GM12878 (cell line): Measurements from ENCODE around the gene LY9. TPM values are rescaled to one million over a fixed set of nuclear protein-coding genes. Genes with fewer than 3 reads are reported as not detected.

ENCODE experiments used
- ATAC-seq: fragments of 200-7000 bp; cut with Tn5 transposase; 3 replicates; pipeline ENCODE4 v1.9.1; 2020; ENCODE audit warnings: mild to moderate bottlenecking, moderate library complexity
- BruUV-seq: library from RNA; stranded (reverse); fragments of 400-500 nt; replicated peaks from 2 replicates; lab custom pipeline; 2021; lab: Mats Ljungman, UMichigan
- CTCF ChIA-PET: fragments of 300-600 bp; sonication (Branson Sonifier 250); formaldehyde crosslinking; extraction: SDS; loops from one replicate; lab custom pipeline; 2021; ENCODE audit warnings: inconsistent platforms; lab: Yijun Ruan, JAX
- POLR2A ChIA-PET: fragments of 350-600 bp; formaldehyde crosslinking; extraction: SDS; loops from one replicate; lab custom pipeline; 2021; ENCODE audit warnings: inconsistent platforms; lab: Charles Lee
- RAD21 ChIA-PET: fragments of 300-600 bp; sonication (Branson Sonifier 250); formaldehyde crosslinking; loops from one replicate; lab custom pipeline; 2023; ENCODE audit warnings: antibody characterized with exemption; ENCODE audit not compliant: unreplicated experiment; lab: Charles Lee
- SMC1A ChIA-PET: fragments of 300-600 bp; sonication (Branson Sonifier 250); formaldehyde crosslinking; loops from one replicate; lab custom pipeline; 2023; ENCODE audit not compliant: unreplicated experiment, uncharacterized antibody; lab: Charles Lee
- DNase-seq: peaks from one replicate; pipeline ENCODE4 v3.0.0-alpha.2; 2011; ENCODE audit warnings: low read depth, low spot score
- FAIRE-seq: peaks from 3 replicates; lab custom pipeline; 2011; peaks lifted over from hg19 to GRCh38; lab: Jason Lieb, UNC
- H2AFZ ChIP-seq: 2 replicates; pipeline ENCODE4 v1.6.0; 2011; ENCODE audit warnings: low read depth, low read length, control low read depth; ENCODE audit not compliant: control insufficient read depth
- H3K27ac ChIP-seq: 2 replicates; pipeline ENCODE4 v1.5.1; 2011; ENCODE audit warnings: control low read depth; ENCODE audit not compliant: control insufficient read depth, insufficient read depth
- H3K27me3 ChIP-seq, 2 experiments: replicated peaks in 1 of 2; 2 replicates each; pipeline versions ENCODE4 v1.6.0 to v1.6.1; 2011; ENCODE audit warnings: low read length in 1 of 2; ENCODE audit not compliant: control insufficient read depth in 2 of 2, insufficient read depth in 2 of 2
- H3K36me3 ChIP-seq, 2 experiments: 2 replicates each; pipeline ENCODE4 v1.5.1; 2011; ENCODE audit warnings: low read length in 1 of 2; ENCODE audit not compliant: control insufficient read depth in 2 of 2, insufficient read depth in 2 of 2
- H3K4me1 ChIP-seq: 2 replicates; pipeline ENCODE4 v1.6.1; 2011; ENCODE audit warnings: mild to moderate bottlenecking, low read length, moderate library complexity, mixed read lengths; ENCODE audit not compliant: control insufficient read depth, insufficient read depth
- H3K4me2 ChIP-seq: 2 replicates; pipeline ENCODE4 v1.6.0; 2011; ENCODE audit warnings: control low read depth; ENCODE audit not compliant: control insufficient read depth, insufficient read depth
- H3K4me3 ChIP-seq: fragments of 200-600 bp; sonication (generic); 2 replicates; pipeline ENCODE4 v1.5.1; 2016
- H3K79me2 ChIP-seq: 2 replicates; pipeline ENCODE4 v1.6.0; 2011; ENCODE audit warnings: low read length; ENCODE audit not compliant: control insufficient read depth, insufficient read depth
- H3K9ac ChIP-seq: 2 replicates; pipeline ENCODE4 v1.8.0; 2011; ENCODE audit warnings: low read length, control low read depth, mixed read lengths; ENCODE audit not compliant: control insufficient read depth, insufficient read depth
- H3K9me3 ChIP-seq: replicated peaks from 3 replicates; pipeline ENCODE4 v1.5.1; 2011; ENCODE audit warnings: mild to moderate bottlenecking, low read length; ENCODE audit not compliant: control insufficient read depth, insufficient read depth
- H4K20me1 ChIP-seq: 2 replicates; pipeline ENCODE4 v1.6.0; 2011; ENCODE audit not compliant: control insufficient read depth, insufficient read depth
- BCL11A ChIP-seq: IDR thresholded peaks from 2 replicates; pipeline ENCODE4 v1.6.1; 2011; ENCODE audit warnings: low read depth, low read length
- BHLHE40 ChIP-seq, 2 experiments: fragments of 450-650 bp in 1 of 2; IDR thresholded peaks; 2 replicates each; pipeline ENCODE4 v1.6.1; 2011 to 2017; ENCODE audit warnings: low read depth in 2 of 2, borderline replicate concordance in 1 of 2, improper control_type of control experiment in 1 of 2, low read length in 1 of 2, mild to moderate bottlenecking in 1 of 2
- CBFB ChIP-seq: IDR thresholded peaks from 2 replicates; pipeline ENCODE4 v1.6.1; 2016; ENCODE audit warnings: antibody characterized with exemption, low read depth
- CHD1 ChIP-seq: IDR thresholded peaks from 2 replicates; pipeline ENCODE4 v1.6.1; 2012; ENCODE audit warnings: low read depth, low read length, improper control_type of control experiment
- CHD2 ChIP-seq: IDR thresholded peaks from 2 replicates; pipeline ENCODE4 v1.6.1; 2011; ENCODE audit warnings: low read depth, low read length, improper control_type of control experiment, borderline replicate concordance
- CREM ChIP-seq: IDR thresholded peaks from 2 replicates; pipeline ENCODE4 v1.6.1; 2014; ENCODE audit warnings: antibody characterized with exemption, low read depth
- ESRRA ChIP-seq: IDR thresholded peaks from 2 replicates; pipeline ENCODE4 v1.6.1; 2012; ENCODE audit warnings: mild to moderate bottlenecking, low read length, improper control_type of control experiment
- FOXK2 ChIP-seq: fragments of 450-650 bp; IDR thresholded peaks from 2 replicates; pipeline ENCODE4 v1.6.1; 2017; ENCODE audit warnings: mild to moderate bottlenecking, moderate library complexity
- IKZF1 ChIP-seq: fragments of 450-650 bp; conservative IDR thresholded peaks from 2 replicates; pipeline ENCODE4 v1.6.1; 2017; ENCODE audit warnings: antibody characterized with exemption, mild to moderate bottlenecking
- IRF5 ChIP-seq: fragments of 450-650 bp; IDR thresholded peaks from 2 replicates; pipeline ENCODE4 v1.6.1; 2017; ENCODE audit warnings: borderline replicate concordance
- MEF2A ChIP-seq: IDR thresholded peaks from 2 replicates; pipeline ENCODE4 v1.6.1; 2011; ENCODE audit warnings: low read depth, mild to moderate bottlenecking, low read length, moderate library complexity; ENCODE audit not compliant: insufficient read depth
- POLR2AphosphoS5 ChIP-seq: IDR thresholded peaks from 2 replicates; pipeline ENCODE4 v1.6.1; 2011; ENCODE audit warnings: mild to moderate bottlenecking, low read length, inconsistent platforms
- RAD51 ChIP-seq: fragments of 450-650 bp; IDR thresholded peaks from 2 replicates; pipeline ENCODE4 v1.6.1; 2016; ENCODE audit warnings: moderate library complexity, mild to moderate bottlenecking, inconsistent platforms
- RUNX3 ChIP-seq: IDR thresholded peaks from 2 replicates; pipeline ENCODE4 v1.6.1; 2012; ENCODE audit warnings: low read length, inconsistent platforms
- SMAD5 ChIP-seq: IDR thresholded peaks from 2 replicates; pipeline ENCODE4 v1.6.1; 2016; ENCODE audit warnings: antibody characterized with exemption, low read depth
- SREBF1 ChIP-seq: IDR thresholded peaks from 2 replicates; pipeline ENCODE4 v1.6.1; 2012; ENCODE audit warnings: mild to moderate bottlenecking, low read length
- TAF1 ChIP-seq: IDR thresholded peaks from 2 replicates; pipeline ENCODE4 v1.6.1; 2011; ENCODE audit warnings: mild to moderate bottlenecking, low read depth, low read length, borderline replicate concordance
- TCF12 ChIP-seq: IDR thresholded peaks from 2 replicates; pipeline ENCODE4 v1.6.1; 2011; ENCODE audit warnings: low read depth, mild to moderate bottlenecking, low read length
- ZBTB40 ChIP-seq: fragments of 450-650 bp; IDR thresholded peaks from 2 replicates; pipeline ENCODE4 v1.6.1; 2016; ENCODE audit warnings: mild to moderate bottlenecking, moderate library complexity, borderline replicate concordance
- ZNF217 ChIP-seq: fragments of 450-650 bp; IDR thresholded peaks from 2 replicates; pipeline ENCODE4 v1.6.1; 2017; ENCODE audit warnings: antibody characterized with exemption, mild to moderate bottlenecking
- ZNF274 ChIP-seq: IDR thresholded peaks from one replicate; pipeline ENCODE4 v1.8.0; 2011; ENCODE audit not compliant: insufficient read length, insufficient read depth
- ZNF384 ChIP-seq: IDR thresholded peaks from 2 replicates; pipeline ENCODE4 v1.6.1; 2012; ENCODE audit warnings: low read depth, mild to moderate bottlenecking, low read length, improper control_type of control experiment, borderline replicate concordance
- WGBS: methylation state at CpG from one replicate; pipeline ENCODE4 v1.1.6; 2016; ENCODE audit warnings: low lambda C conversion rate; ENCODE audit not compliant: insufficient replicate concordance, insufficient coverage; ENCODE audit errors: missing lambda C conversion rate; 5-methylcytosine and 5-hydroxymethylcytosine counted together
- in situ Hi-C: fragments of 300-500 bp; cut with MboI; formaldehyde crosslinking; loops from 9 replicates; pipeline ENCODE4 v1.14.3; 2018; ENCODE audit warnings: mixed read lengths
- intact Hi-C: fragments of 100-400 bp; cut with micrococcal nuclease; formaldehyde crosslinking; loops from one replicate; pipeline ENCODE4 v1.14.2; 2022; ENCODE audit not compliant: unreplicated experiment
- polyA plus RNA-seq, 11 experiments: library from polyadenylated mRNA; depleted of rRNA in 4 of 11; unstranded in 6 of 11; stranded (reverse) in 5 of 11; fragments of >200 nt; fragmentation: Nextera tagmentation in 4 of 11; fragmentation: Illumina TruSeq in 1 of 11; extraction: Ambion mirVana in 4 of 11; extraction: Trizol in 1 of 11; gene quantifications; 1 replicate in 1 of 11; 2 replicates in 10 of 11; pipeline versions ENCODE4 v1.2.1 to v1.2.3, GENCODE V29; 2011 to 2016; ENCODE audit warnings: inconsistent platforms in 2 of 11, missing spikeins in 2 of 11, low read depth in 1 of 11
- total RNA-seq, 4 experiments: library from RNA; depleted of rRNA in 3 of 4; stranded (reverse); fragments of >200 nt in 3 of 4; fragmentation: Illumina TruSeq in 1 of 4; extraction: Trizol in 1 of 4; gene quantifications; 2 replicates each; pipeline versions ENCODE4 v1.2.1 to v1.2.3, GENCODE V29; 2013 to 2021

LY9 gene
- total and polyA plus RNA-seq, 10 of the 15 experiments (the other 5 are each of a cell fraction or from before 2014, with no cell fraction given): 2.7 to 12.5 (median 9.0) TPM

- DNase-seq (no peak), FAIRE-seq (peak; percentile 59), ATAC-seq (no peak)
- Histone ChIP-seq H4K20me1 (no peaks in the 10 kb centered on the region), H2AFZ (no peak overlapping the region), H3K36me3 (peaks cover 6 to 12% of the 10 kb centered on the region in 2 experiments), H3K9ac (no peak overlapping the region), H3K27ac (0 out of 2 replicates have a peak overlapping the region, but pooled peaks have one; percentile 49), H3K79me2 (no peaks in the 10 kb centered on the region; the same call in 1 of the 2 replicates), H3K4me1 (peaks cover 17% of the 10 kb centered on the region), H3K27me3 (no peaks in the 10 kb centered on the region), H3K4me2 (peak overlapping the region; percentile 41; the same call in 1 of the 2 replicates), H3K9me3 (no peaks in the 10 kb centered on the region; the same call in 2 of the 3 replicates), H3K4me3 (no peak overlapping the region)
- SMC1A ChIA-PET: interaction anchor here (0.7 to 9.8 kb wide), 10 partner anchors 10 to 44 kb away, joined by 3 to 109 read pairs (median 9); partner anchors contain the start of gene LY9
- 54% methylated on average over 2 of the region's 2 CpGs for WGBS
- BruUV-seq: no TSS peak
- RAD21 ChIA-PET: interaction anchor here (1.0 to 6.4 kb wide), 13 partner anchors 8 to 194 kb away, joined by 3 to 68 read pairs (median 5); partner anchors contain the start of genes LY9, SLAMF1 and SLAMF7
- CTCF ChIA-PET: interaction anchor here (1.2 to 6.0 kb wide), 6 partner anchors 10 to 195 kb away, joined by 4 to 42 read pairs (median 10); partner anchors contain the start of gene SLAMF7
- intact Hi-C loops: no loop called here
- POLR2A ChIA-PET: interaction anchor here (1.0 to 2.7 kb wide), 6 partner anchors 8 to 33 kb away, joined by 4 to 32 read pairs (median 9); partner anchors contain the start of gene SLAMF7
- in situ Hi-C loops: no loop called here
- TF ChIP-seq IRF5 (no peak), RUNX3 (peak; percentile 37; the same call in 1 of the 2 replicates), CHD2 (no peak), ZNF384 (no peak), POLR2AphosphoS5 (no peak), SMAD5 (no peak), CBFB (0 out of 2 replicates have a peak, but pooled peaks have one; percentile 17), CHD1 (no peak), FOXK2 (no peak), MEF2A (no peak), TCF12 (no peak), RAD51 (no peak), SREBF1 (no peak), BCL11A (no peak), BHLHE40 (IDR thresholded peaks at IDR 0.05; ENCODE audit: borderline replicate concordance in 1 of 2, low read depth in 2 of 2, low read length in 1 of 2) (no peak), ZBTB40 (no peak), ZNF274 (no peak), ZNF217 (0 out of 2 replicates have a peak, but pooled peaks have one; percentile 19), IKZF1 (0 out of 2 replicates have a peak, but pooled peaks have one; percentile 13), TAF1 (no peak), ESRRA (no peak), CREM (no peak)
These were observed 39.1 kb upstream of the LY9 start for GRCh38 chr1:160756849-160757201.
